ENCODE data around the gene EDIL3. TPM values are rescaled to one million over a fixed set of nuclear protein-coding genes. Genes with fewer than 3 reads are reported as not detected.
"Not testable (repeated sequence)": the region's sequence is repeated elsewhere in the genome, so short reads cannot be mapped to it uniquely, and the experiment has no call there.

Gene EDIL3
- total RNA-seq, 2 donors from 2014 or later, result 2.2 to 17.5 TPM

DNA sequence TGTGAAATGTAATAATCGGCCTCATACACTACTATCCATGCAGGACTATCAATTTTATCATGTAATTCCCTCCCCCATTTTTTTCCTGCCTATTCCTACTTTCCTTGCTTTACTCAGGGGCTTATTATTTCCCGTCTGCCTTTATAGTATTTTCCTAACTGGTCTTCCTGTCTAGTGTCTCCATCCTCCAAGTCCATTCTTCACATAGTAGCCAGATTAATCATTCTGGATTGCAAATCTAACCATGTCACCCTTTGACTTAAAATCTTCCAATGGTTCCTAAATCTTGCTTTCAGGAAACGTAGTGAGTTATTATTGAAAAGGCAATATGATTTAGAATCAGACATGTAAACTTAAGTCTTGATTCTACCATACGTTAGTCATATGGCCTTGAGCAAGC is 356.6 kb downstream of the EDIL3 start:
- no peak overlapping the region for H3K4me3 Mint-ChIP-seq
- Histone ChIP-seq H3K9me3 (ENCODE audit: control insufficient read depth, low read length) (no peaks in the 10 kb centered on the region), H3K27me3 (ENCODE audit: control insufficient read depth, insufficient read depth, low read length, poor library complexity, severe bottlenecking) (no peaks in the 10 kb centered on the region), H3K27ac (ENCODE audit: low read depth, low read length) (no peak overlapping the region), H3K9ac (ENCODE audit: extremely low read depth, low read length, poor library complexity, severe bottlenecking) (no peak overlapping the region), H3K4me1 (ENCODE audit: control insufficient read depth, insufficient read depth, low read length) (no peaks in the 10 kb centered on the region), H3K4me3 (ENCODE audit: low read length) (no peak overlapping the region), H3K36me3 (ENCODE audit: control insufficient read depth, insufficient read depth, low read length) (no peaks in the 10 kb centered on the region)
- peaks cover 4% of the 10 kb centered on the region for H3K9me3 Mint-ChIP-seq
- no peaks in the 10 kb centered on the region for H3K27me3 Mint-ChIP-seq (ENCODE audit: insufficient read depth)
- no peaks in the 10 kb centered on the region for H3K4me1 Mint-ChIP-seq
- no peaks in the 10 kb centered on the region for H3K36me3 Mint-ChIP-seq (ENCODE audit: low read depth)
- TF ChIP-seq, protein P1, sequence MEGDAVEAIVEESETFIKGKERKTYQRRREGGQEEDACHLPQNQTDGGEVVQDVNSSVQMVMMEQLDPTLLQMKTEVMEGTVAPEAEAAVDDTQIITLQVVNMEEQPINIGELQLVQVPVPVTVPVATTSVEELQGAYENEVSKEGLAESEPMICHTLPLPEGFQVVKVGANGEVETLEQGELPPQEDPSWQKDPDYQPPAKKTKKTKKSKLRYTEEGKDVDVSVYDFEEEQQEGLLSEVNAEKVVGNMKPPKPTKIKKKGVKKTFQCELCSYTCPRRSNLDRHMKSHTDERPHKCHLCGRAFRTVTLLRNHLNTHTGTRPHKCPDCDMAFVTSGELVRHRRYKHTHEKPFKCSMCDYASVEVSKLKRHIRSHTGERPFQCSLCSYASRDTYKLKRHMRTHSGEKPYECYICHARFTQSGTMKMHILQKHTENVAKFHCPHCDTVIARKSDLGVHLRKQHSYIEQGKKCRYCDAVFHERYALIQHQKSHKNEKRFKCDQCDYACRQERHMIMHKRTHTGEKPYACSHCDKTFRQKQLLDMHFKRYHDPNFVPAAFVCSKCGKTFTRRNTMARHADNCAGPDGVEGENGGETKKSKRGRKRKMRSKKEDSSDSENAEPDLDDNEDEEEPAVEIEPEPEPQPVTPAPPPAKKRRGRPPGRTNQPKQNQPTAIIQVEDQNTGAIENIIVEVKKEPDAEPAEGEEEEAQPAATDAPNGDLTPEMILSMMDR (conservative IDR thresholded peaks at IDR 0.05), result no peak
- WGBS, 2 experiments (ENCODE audit: insufficient coverage in 1 of 2, insufficient read length in 1 of 2), result 87 to 93% methylated on average over 2 to 4 of the region's 4 CpGs
- DNase-seq, result no peak
- H3K27ac Mint-ChIP-seq, result no peak overlapping the region

DNA sequence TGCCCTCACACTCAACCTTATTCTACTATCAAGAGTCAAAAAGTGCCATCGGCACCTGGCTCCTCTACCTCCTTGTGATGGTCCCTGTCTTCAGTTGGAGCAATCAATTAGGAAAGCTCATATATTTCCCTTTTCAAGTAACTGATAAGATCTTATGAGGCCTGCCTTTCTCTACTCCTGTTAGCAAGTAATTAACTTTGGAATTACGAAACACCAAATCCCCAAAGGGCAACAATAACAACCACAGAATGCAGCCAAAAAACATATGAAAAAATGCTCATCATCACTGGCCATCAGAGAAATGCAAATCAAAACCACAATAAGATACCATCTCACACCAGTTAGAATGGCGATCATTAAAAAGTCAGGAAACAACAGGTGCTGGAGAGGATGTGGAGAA is 366.2 kb downstream of the EDIL3 start:
- not testable (repeated sequence) for H3K36me3 ChIP-seq (ENCODE audit: control insufficient read depth, insufficient read depth, low read length); DNase-seq; H3K27me3 Mint-ChIP-seq (ENCODE audit: insufficient read depth); H3K9me3 Mint-ChIP-seq; H3K36me3 Mint-ChIP-seq (ENCODE audit: low read depth); H3K4me3 Mint-ChIP-seq; H3K27ac ChIP-seq (ENCODE audit: low read depth, low read length); H3K27ac Mint-ChIP-seq; H3K4me3 ChIP-seq (ENCODE audit: low read length); H3K4me1 ChIP-seq (ENCODE audit: control insufficient read depth, insufficient read depth, low read length); H3K27me3 ChIP-seq (ENCODE audit: control insufficient read depth, insufficient read depth, low read length, poor library complexity, severe bottlenecking); H3K4me1 Mint-ChIP-seq; H3K9ac ChIP-seq (ENCODE audit: extremely low read depth, low read length, poor library complexity, severe bottlenecking); H3K9me3 ChIP-seq (ENCODE audit: control insufficient read depth, low read length)
- WGBS, 2 experiments (ENCODE audit: insufficient coverage in 1 of 2, insufficient read length in 1 of 2), result 91 to 100% methylated on average over 1 to 2 of the region's 3 CpGs

DNA sequence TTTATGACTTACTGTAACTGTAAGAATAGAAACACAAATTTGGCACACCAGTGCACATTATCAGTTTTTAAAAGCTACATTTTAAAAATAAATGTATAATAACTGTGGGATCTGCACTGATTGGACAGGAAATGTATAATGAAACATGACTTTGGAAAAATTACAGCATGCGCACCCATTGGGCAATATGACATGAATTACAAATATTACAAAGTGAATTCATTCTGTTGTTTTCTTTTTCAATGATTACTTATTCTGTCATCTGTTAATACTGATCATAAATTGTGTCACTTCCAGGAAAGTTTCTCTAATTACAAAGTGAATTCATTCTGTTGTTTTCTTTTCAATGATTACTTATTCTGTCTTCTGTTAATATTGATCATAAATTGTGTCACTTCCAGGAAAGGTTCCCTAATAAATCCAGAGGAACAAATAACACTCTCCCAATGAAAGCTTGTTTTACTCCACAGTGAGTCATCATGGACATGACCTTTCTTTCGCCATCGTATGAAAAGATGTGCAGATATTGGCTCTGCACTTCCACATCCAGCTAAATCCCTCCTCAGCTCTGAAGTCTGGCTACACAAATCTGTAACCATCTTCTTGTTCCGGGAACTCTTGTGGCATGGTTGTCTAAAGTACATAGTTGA is 367.0 kb downstream of the EDIL3 start:
- DNase-seq, result no peak
- Mint-ChIP-seq H3K27me3 (ENCODE audit: insufficient read depth) (no peaks in the 10 kb centered on the region), H3K4me1 (no peaks in the 10 kb centered on the region), H3K36me3 (ENCODE audit: low read depth) (no peaks in the 10 kb centered on the region), H3K9me3 (no peaks in the 10 kb centered on the region), H3K4me3 (no peak overlapping the region), H3K27ac (no peak overlapping the region)
- TF ChIP-seq, protein P1 (conservative IDR thresholded peaks at IDR 0.05), result no peak
- no peaks in the 10 kb centered on the region for H3K36me3 ChIP-seq (ENCODE audit: control insufficient read depth, insufficient read depth, low read length)
- no peaks in the 10 kb centered on the region for H3K4me1 ChIP-seq (ENCODE audit: control insufficient read depth, insufficient read depth, low read length)
- no peak overlapping the region for H3K9ac ChIP-seq (ENCODE audit: extremely low read depth, low read length, poor library complexity, severe bottlenecking)
- H3K27me3 ChIP-seq (ENCODE audit: control insufficient read depth, insufficient read depth, low read length, poor library complexity, severe bottlenecking), result no peaks in the 10 kb centered on the region
- WGBS, 2 experiments (ENCODE audit: insufficient coverage in 1 of 2, insufficient read length in 1 of 2), result 71 to 96% methylated on average over 3 to 4 of the region's 4 CpGs
- no peak overlapping the region for H3K27ac ChIP-seq (ENCODE audit: low read depth, low read length)
- H3K9me3 ChIP-seq (ENCODE audit: control insufficient read depth, low read length), result no peaks in the 10 kb centered on the region
- no peak overlapping the region for H3K4me3 ChIP-seq (ENCODE audit: low read length)

DNA sequence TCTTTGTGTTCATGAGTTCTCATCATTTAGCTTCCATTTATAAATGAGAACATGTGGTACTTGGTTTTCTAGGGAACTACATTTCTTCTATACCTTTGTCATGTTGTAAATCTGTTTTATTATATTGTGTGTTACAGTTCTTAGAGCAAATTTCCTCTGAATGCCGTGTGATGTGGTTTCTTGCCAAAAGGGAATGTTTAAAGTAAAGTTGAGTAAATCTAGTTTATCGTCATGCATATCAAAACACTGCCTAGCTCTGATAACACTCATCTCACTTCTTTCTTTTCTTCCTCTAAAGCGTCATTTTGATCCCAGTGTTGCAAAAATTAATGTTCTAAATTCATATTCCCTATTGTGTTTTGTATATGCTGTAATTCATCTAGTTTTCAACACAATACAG is 368.6 kb downstream of the EDIL3 start:
- WGBS, 2 experiments (ENCODE audit: insufficient coverage in 1 of 2, insufficient read length in 1 of 2), result 95 to 100% methylated on average over 1 to 3 of the region's 3 CpGs
- TF ChIP-seq, protein P1 (conservative IDR thresholded peaks at IDR 0.05), result no peak
- H3K27me3 Mint-ChIP-seq (ENCODE audit: insufficient read depth), result no peaks in the 10 kb centered on the region

More for the DNA sequence above, 368.6 kb downstream of the EDIL3 start:
- no peak overlapping the region for H3K27ac ChIP-seq (ENCODE audit: low read depth, low read length)
- H3K36me3 Mint-ChIP-seq (ENCODE audit: low read depth), result no peaks in the 10 kb centered on the region
- no peaks in the 10 kb centered on the region for H3K36me3 ChIP-seq (ENCODE audit: control insufficient read depth, insufficient read depth, low read length)
- no peak overlapping the region for H3K27ac Mint-ChIP-seq
- H3K27me3 ChIP-seq (ENCODE audit: control insufficient read depth, insufficient read depth, low read length, poor library complexity, severe bottlenecking), result no peaks in the 10 kb centered on the region
- no peak for DNase-seq
- H3K4me3 Mint-ChIP-seq, result no peak overlapping the region
- H3K9me3 ChIP-seq (ENCODE audit: control insufficient read depth, low read length), result no peaks in the 10 kb centered on the region
- no peak overlapping the region for H3K9ac ChIP-seq (ENCODE audit: extremely low read depth, low read length, poor library complexity, severe bottlenecking)
- H3K4me3 ChIP-seq (ENCODE audit: low read length), result no peak overlapping the region
- no peaks in the 10 kb centered on the region for H3K4me1 ChIP-seq (ENCODE audit: control insufficient read depth, insufficient read depth, low read length)
- H3K9me3 Mint-ChIP-seq, result no peaks in the 10 kb centered on the region
- H3K4me1 Mint-ChIP-seq, result no peaks in the 10 kb centered on the region

Data from endodermal cell (in vitro differentiated cells).